ENCODE measurements around the gene SEC14L6. TPM values are rescaled to one million over a fixed set of nuclear protein-coding genes. Genes with fewer than 3 reads are reported as not detected.

Gene SEC14L6
- total RNA-seq, 4 donors from 2014 or later: 0.21 to 3.3 (median 0.94) TPM

DNA sequence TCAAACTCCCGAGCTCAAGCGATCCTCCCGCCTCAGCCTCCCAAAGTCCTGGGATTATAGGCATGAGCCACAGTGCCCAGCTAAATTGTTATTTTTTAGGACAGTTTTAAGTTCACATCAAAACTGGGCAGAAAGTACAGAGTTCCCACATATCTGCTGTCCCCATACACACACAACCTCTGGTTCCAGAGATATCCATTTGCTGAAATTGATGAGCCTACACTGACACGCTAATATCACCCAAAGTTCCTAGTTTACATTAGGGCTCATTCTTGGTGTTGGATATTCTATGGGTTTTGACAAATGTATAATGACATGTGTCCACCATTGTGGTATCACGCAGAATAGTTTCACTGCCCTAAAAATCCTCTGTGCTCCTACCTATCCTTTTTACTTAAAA lies 38.3 kb downstream of the SEC14L6 start:
- H3K27ac ChIP-seq: no peak overlapping the region
- peaks cover 0 to 6% (median 0%) of the 10 kb centered on the region in 4 donors for H3K4me1 ChIP-seq
- no peaks in the 10 kb centered on the region for H3K36me3 ChIP-seq
- no peak for DNase-seq (ENCODE audit: low spot score in 2 of 2)
- H3K27me3 ChIP-seq: peaks cover 0 to 32% of the 10 kb centered on the region in 2 donors
- no peak overlapping the region for H3K4me3 ChIP-seq
- no peaks in the 10 kb centered on the region for H3K9me3 ChIP-seq
- WGBS, 2 donors: 73 to 88% methylated on average over 5 of the region's 5 CpGs
- TF ChIP-seq CTCF (IDR thresholded peaks at IDR 0.05) (no peak), EP300 (IDR thresholded peaks at IDR 0.05) (no peak), POLR2A (IDR thresholded peaks at IDR 0.05) (no peak)

GRCh38 chr22:30507670-30508069 lies 38.9 kb downstream of the SEC14L6 start:
- Histone ChIP-seq H3K27ac (no peak overlapping the region), H3K9me3 (no peaks in the 10 kb centered on the region), H3K27me3 (peaks cover 0 to 37% of the 10 kb centered on the region in 2 donors), H3K4me3 (no peak overlapping the region), H3K36me3 (no peaks in the 10 kb centered on the region), H3K4me1 (peaks cover 0 to 6% (median 0%) of the 10 kb centered on the region in 4 donors)
- DNase-seq (ENCODE audit: low spot score in 2 of 2): no peak
- TF ChIP-seq CTCF (IDR thresholded peaks at IDR 0.05) (no peak), POLR2A (IDR thresholded peaks at IDR 0.05) (no peak), EP300 (IDR thresholded peaks at IDR 0.05) (no peak)
- 86 to 89% methylated on average over 4 of the region's 4 CpGs for WGBS, 2 donors

GRCh38 chr22:30506507-30506968 lies 40.0 kb downstream of the SEC14L6 start:
- H3K4me3 ChIP-seq: no peak overlapping the region
- H3K27ac ChIP-seq: no peak overlapping the region
- TF ChIP-seq POLR2A (IDR thresholded peaks at IDR 0.05): no peak
- TF ChIP-seq CTCF (IDR thresholded peaks at IDR 0.05): no peak
- no peak for TF ChIP-seq EP300 (IDR thresholded peaks at IDR 0.05)
- DNase-seq (ENCODE audit: low spot score in 2 of 2): no peak
- peaks cover 0 to 6% (median 0%) of the 10 kb centered on the region in 4 donors for H3K4me1 ChIP-seq
- no peaks in the 10 kb centered on the region for H3K9me3 ChIP-seq
- WGBS, 2 donors: 81 to 84% methylated on average over 8 of the region's 8 CpGs
- H3K36me3 ChIP-seq: no peaks in the 10 kb centered on the region
- H3K27me3 ChIP-seq: peaks cover 0 to 40% of the 10 kb centered on the region in 2 donors

GRCh38 chr22:30503551-30503950 lies 43.0 kb downstream of the SEC14L6 start:
- TF ChIP-seq POLR2A (IDR thresholded peaks at IDR 0.05) (no peak), CTCF (IDR thresholded peaks at IDR 0.05) (no peak), EP300 (IDR thresholded peaks at IDR 0.05) (no peak)
- Histone ChIP-seq H3K9me3 (no peaks in the 10 kb centered on the region), H3K4me3 (no peak overlapping the region), H3K4me1 (peaks cover 0 to 6% (median 0%) of the 10 kb centered on the region in 4 donors), H3K36me3 (no peaks in the 10 kb centered on the region), H3K27ac (no peak overlapping the region), H3K27me3 (peaks cover 0 to 45% of the 10 kb centered on the region in 2 donors)
- no peak for DNase-seq (ENCODE audit: low spot score in 2 of 2)
- 75 to 86% methylated on average over 6 to 12 of the region's 12 CpGs for WGBS, 2 donors

- 65 to 73% methylated on average over 2 to 3 of the region's 3 CpGs for WGBS, 2 donors
- peaks cover 0 to 45% of the 10 kb centered on the region in 2 donors for H3K27me3 ChIP-seq
- DNase-seq (ENCODE audit: low spot score in 2 of 2): no peak
- H3K4me1 ChIP-seq: peaks cover 0 to 6% (median 0%) of the 10 kb centered on the region in 4 donors
- H3K36me3 ChIP-seq: no peaks in the 10 kb centered on the region
- H3K27ac ChIP-seq: no peak overlapping the region
- no peak overlapping the region for H3K4me3 ChIP-seq
- H3K9me3 ChIP-seq: no peaks in the 10 kb centered on the region
- TF ChIP-seq CTCF (IDR thresholded peaks at IDR 0.05) (no peak), POLR2A (IDR thresholded peaks at IDR 0.05) (no peak), EP300 (IDR thresholded peaks at IDR 0.05) (no peak)
Measured at GRCh38 chr22:30502911-30503310, 43.6 kb downstream of the SEC14L6 start.
